Neural crest cell (in vitro differentiated cells): ENCODE measurements around the gene PRXL2A. TPM values are rescaled to one million over a fixed set of nuclear protein-coding genes. Genes with fewer than 3 reads are reported as not detected.
"Not testable (repeated sequence)": the region's sequence is repeated elsewhere in the genome, so short reads cannot be mapped to it uniquely, and the experiment has no call there.

Experiments
- DNase-seq: peaks from one replicate; pipeline ENCODE4 v3.0.0; 2021; ENCODE audit warnings: low read depth, mixed read lengths, low spot score
- H3K27ac Mint-ChIP-seq: one replicate; pipeline ENCODE4 v1.8.0; 2021; ENCODE audit warnings: mild to moderate bottlenecking, mixed read lengths; ENCODE audit not compliant: unreplicated experiment
- H3K27me3 Mint-ChIP-seq: 2 replicates; pipeline ENCODE4 v1.8.0; 2021; ENCODE audit warnings: low read depth, mild to moderate bottlenecking, mixed read lengths
- H3K36me3 Mint-ChIP-seq: 2 replicates; pipeline ENCODE4 v1.8.0; 2021; ENCODE audit warnings: low read depth, mild to moderate bottlenecking, mixed read lengths
- H3K4me1 Mint-ChIP-seq: 2 replicates; pipeline ENCODE4 v1.8.0; 2021; ENCODE audit warnings: mixed read lengths
- H3K4me3 Mint-ChIP-seq: one replicate; pipeline ENCODE4 v1.8.0; 2021; ENCODE audit warnings: mild to moderate bottlenecking, mixed read lengths
- H3K9me3 Mint-ChIP-seq: 2 replicates; pipeline ENCODE4 v1.8.0; 2021; ENCODE audit warnings: mixed read lengths
- CTCF ChIP-seq: fragments of 200-600 bp; sonication (generic); conservative IDR thresholded peaks from 2 replicates; pipeline ENCODE4 v1.5.0; 2021; ENCODE audit warnings: antibody characterized with exemption, mild to moderate bottlenecking
- total RNA-seq: library from RNA; stranded (reverse); gene quantifications from 2 replicates; pipeline ENCODE4 v1.2.1, GENCODE V29; 2021

PRXL2A gene
- total RNA-seq, 1 donor from 2014 or later = 161 TPM

GRCh38 chr10:80476685-80477084, 68.3 kb downstream of the PRXL2A start:
- peaks cover 34% of the 10 kb centered on the region for H3K36me3 Mint-ChIP-seq
- H3K4me1 Mint-ChIP-seq = peaks cover 53% of the 10 kb centered on the region
- no peak for DNase-seq
- H3K9me3 Mint-ChIP-seq = peaks cover 6% of the 10 kb centered on the region
- no peak for TF ChIP-seq CTCF
- no peaks in the 10 kb centered on the region for H3K27me3 Mint-ChIP-seq
- no peak overlapping the region for H3K4me3 Mint-ChIP-seq
- H3K27ac Mint-ChIP-seq = no peak overlapping the region

- TF ChIP-seq CTCF = no peak
- no peak for DNase-seq
- Mint-ChIP-seq H3K4me1 (peaks cover 47% of the 10 kb centered on the region), H3K27ac (no peak overlapping the region), H3K4me3 (no peak overlapping the region), H3K27me3 (no peaks in the 10 kb centered on the region), H3K9me3 (peaks cover 6% of the 10 kb centered on the region), H3K36me3 (peaks cover 34% of the 10 kb centered on the region)
Measured at GRCh38 chr10:80477813-80478212, 69.5 kb downstream of the PRXL2A start.

- not testable (repeated sequence) for H3K9me3 Mint-ChIP-seq, DNase-seq, H3K4me3 Mint-ChIP-seq, H3K27me3 Mint-ChIP-seq, H3K27ac Mint-ChIP-seq
- peaks cover 29% of the 10 kb centered on the region for H3K36me3 Mint-ChIP-seq
- H3K4me1 Mint-ChIP-seq = peaks cover 45% of the 10 kb centered on the region
Measured at GRCh38 chr10:80480373-80480772, 72.0 kb downstream of the PRXL2A start.

- Mint-ChIP-seq H3K27me3 (no peaks in the 10 kb centered on the region), H3K36me3 (peaks cover 29% of the 10 kb centered on the region), H3K27ac (no peak overlapping the region), H3K9me3 (peaks cover 6% of the 10 kb centered on the region), H3K4me3 (no peak overlapping the region), H3K4me1 (peaks cover 50% of the 10 kb centered on the region)
- no peak for TF ChIP-seq CTCF
- DNase-seq = no peak
Measured at GRCh38 chr10:80480852-80481251, 72.5 kb downstream of the PRXL2A start.

GRCh38 chr10:80484243-80484642, 75.9 kb downstream of the PRXL2A start:
- Mint-ChIP-seq H3K36me3 (peaks cover 9% of the 10 kb centered on the region), H3K4me1 (peaks cover 68% of the 10 kb centered on the region), H3K9me3 (no peaks in the 10 kb centered on the region), H3K27me3 (no peaks in the 10 kb centered on the region), H3K4me3 (no peak overlapping the region), H3K27ac (no peak overlapping the region)
- TF ChIP-seq CTCF = no peak
- no peak for DNase-seq

- Mint-ChIP-seq H3K4me1 (peaks cover 68% of the 10 kb centered on the region), H3K4me3 (no peak overlapping the region), H3K27me3 (no peaks in the 10 kb centered on the region), H3K36me3 (peaks cover 11% of the 10 kb centered on the region), H3K27ac (no peak overlapping the region), H3K9me3 (no peaks in the 10 kb centered on the region)
- no peak for TF ChIP-seq CTCF
- DNase-seq = no peak
Measured at GRCh38 chr10:80484676-80485075, 76.3 kb downstream of the PRXL2A start.
